Choroid plexus epithelial cell (primary cell): Measurements from ENCODE around the gene IRF3.

Source experiments
- DNase-seq: peaks from one replicate; pipeline ENCODE4 v3.0.0-alpha.2; 2010; ENCODE audit warnings: low read depth
- H3K4me3 ChIP-seq: 2 replicates; pipeline ENCODE4 v1.5.1; 2011; ENCODE audit warnings: low read depth, mild to moderate bottlenecking, control low read depth, low read length, moderate library complexity
- TF ChIP-seq, protein P1 (sequence below): conservative IDR thresholded peaks from 2 replicates; pipeline ENCODE4 v1.5.1; 2011; ENCODE audit warnings: low read depth, mild to moderate bottlenecking, control low read depth, inconsistent platforms, low read length, moderate library complexity

IRF3 gene

DNA sequence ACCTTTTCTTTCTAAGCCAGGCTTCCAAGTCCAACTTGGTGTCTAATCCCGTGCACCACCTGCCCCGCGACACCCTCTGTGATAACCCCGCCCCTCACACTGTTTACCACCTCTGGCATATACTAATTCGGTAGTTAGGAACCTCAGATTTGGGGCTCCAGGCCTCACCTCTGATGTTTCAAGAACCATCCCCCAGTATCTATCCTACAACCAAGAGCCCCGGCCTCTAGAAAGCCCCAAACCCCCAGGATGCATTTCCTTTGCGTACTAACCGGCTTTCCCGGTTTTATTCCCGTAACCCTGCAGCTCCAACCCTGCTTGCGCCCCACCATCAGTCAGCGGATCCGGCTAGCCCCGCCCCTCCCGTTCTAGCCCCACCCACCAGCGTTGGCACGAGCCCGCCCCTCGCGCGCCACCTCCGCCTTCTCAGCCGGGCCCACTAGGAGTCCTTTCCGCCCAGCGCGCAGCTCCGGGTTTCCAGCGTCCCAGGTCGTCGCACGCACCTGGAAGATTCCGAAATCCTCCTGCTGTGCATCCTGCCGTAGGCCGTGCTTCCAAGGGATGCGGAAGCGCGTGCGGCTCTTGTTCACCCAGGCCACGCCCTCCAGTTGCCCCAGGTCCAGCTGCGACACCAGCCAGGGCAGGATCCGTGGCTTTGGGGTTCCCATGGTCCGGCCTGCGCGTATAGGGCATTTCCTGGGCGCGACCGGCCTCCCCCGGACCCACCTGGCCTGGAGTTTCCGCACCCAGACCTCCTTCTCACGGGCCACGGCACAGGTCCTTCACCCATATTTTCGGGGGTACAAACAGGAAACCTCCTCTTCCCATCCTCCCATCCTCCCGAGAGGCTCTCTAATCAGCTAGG is 1.3 kb downstream of the IRF3 start:
- TF ChIP-seq, protein P1, sequence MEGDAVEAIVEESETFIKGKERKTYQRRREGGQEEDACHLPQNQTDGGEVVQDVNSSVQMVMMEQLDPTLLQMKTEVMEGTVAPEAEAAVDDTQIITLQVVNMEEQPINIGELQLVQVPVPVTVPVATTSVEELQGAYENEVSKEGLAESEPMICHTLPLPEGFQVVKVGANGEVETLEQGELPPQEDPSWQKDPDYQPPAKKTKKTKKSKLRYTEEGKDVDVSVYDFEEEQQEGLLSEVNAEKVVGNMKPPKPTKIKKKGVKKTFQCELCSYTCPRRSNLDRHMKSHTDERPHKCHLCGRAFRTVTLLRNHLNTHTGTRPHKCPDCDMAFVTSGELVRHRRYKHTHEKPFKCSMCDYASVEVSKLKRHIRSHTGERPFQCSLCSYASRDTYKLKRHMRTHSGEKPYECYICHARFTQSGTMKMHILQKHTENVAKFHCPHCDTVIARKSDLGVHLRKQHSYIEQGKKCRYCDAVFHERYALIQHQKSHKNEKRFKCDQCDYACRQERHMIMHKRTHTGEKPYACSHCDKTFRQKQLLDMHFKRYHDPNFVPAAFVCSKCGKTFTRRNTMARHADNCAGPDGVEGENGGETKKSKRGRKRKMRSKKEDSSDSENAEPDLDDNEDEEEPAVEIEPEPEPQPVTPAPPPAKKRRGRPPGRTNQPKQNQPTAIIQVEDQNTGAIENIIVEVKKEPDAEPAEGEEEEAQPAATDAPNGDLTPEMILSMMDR, result peak; percentile 16
- peak overlapping the region; percentile 86 for H3K4me3 ChIP-seq
- peak; percentile 80 for DNase-seq

DNA sequence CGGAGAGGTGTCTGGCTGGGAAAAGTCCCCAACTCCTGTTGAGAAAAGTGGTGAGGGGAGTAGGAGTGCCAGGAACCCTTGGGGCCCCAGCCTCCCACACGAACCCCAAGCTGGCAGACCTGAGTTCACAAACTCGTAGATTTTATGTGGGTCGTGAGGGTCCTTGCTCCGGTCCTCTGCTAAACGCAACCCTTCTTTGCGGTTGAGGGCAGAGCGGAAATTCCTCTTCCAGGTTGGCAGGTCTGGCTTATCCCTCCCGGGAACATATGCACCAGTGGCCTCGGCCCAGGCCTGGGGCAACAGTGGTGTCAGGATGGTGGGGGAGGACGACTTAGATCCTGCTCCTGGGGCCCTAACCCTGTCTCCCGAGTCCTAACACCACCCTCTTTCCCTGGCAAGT is 2.4 kb downstream of the IRF3 start:
- no peak for DNase-seq
- H3K4me3 ChIP-seq, result no peak overlapping the region
- TF ChIP-seq, protein P1, result no peak

DNA sequence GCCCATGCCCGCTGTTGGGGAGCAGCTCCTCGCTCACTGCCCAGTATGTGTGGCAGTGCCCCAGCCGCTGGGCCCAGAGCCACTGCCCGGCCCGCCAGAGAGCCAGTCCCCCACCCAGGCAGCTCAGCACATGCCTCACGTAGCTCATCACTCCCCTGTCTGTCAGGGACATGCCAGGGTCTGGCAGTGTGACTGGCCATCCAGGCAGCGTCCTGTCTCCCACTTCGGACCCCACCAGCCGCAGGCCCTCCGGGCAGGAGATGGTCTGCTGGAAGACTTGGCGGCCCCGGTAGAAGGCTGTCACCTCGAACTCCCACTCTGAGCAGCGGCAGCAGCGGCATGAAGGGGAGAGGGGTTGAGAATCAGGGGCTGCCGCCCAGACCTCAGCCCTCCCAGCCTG is 3.6 kb downstream of the IRF3 start:
- no peak for DNase-seq
- no peak overlapping the region for H3K4me3 ChIP-seq
- TF ChIP-seq, protein P1, result no peak

DNA sequence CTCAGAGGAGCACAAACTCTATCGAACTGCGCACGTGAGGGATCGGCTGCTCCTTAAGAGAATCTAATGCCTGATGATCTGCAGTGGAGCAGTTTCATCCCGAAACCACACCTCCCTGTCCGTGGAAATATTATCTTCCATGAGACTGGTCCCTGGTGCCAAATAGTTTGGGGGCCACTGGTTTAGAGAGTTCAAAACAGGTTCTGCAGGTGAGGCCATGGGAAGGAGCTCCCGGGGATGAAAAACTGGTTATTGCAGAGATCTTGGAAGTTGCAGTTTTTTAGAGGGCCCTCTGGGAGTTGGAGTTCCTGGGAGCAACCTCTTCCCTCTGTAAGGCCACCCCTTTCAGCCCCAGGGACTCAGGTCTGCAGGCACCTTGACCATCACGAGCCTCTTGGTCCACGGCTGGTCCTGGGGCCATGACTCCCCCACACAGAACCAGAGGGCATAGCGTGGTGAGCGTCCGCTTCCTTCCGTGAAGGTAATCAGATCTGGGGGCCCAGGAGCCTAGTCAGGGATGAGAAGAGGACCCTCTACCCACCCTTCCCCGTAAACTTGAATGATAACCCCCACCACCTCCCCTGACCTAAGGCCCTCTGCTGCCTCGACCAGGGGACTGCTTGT is 5.2 kb downstream of the IRF3 start:
- TF ChIP-seq, protein P1, result no peak
- H3K4me3 ChIP-seq, result no peak overlapping the region
- no peak for DNase-seq

DNA sequence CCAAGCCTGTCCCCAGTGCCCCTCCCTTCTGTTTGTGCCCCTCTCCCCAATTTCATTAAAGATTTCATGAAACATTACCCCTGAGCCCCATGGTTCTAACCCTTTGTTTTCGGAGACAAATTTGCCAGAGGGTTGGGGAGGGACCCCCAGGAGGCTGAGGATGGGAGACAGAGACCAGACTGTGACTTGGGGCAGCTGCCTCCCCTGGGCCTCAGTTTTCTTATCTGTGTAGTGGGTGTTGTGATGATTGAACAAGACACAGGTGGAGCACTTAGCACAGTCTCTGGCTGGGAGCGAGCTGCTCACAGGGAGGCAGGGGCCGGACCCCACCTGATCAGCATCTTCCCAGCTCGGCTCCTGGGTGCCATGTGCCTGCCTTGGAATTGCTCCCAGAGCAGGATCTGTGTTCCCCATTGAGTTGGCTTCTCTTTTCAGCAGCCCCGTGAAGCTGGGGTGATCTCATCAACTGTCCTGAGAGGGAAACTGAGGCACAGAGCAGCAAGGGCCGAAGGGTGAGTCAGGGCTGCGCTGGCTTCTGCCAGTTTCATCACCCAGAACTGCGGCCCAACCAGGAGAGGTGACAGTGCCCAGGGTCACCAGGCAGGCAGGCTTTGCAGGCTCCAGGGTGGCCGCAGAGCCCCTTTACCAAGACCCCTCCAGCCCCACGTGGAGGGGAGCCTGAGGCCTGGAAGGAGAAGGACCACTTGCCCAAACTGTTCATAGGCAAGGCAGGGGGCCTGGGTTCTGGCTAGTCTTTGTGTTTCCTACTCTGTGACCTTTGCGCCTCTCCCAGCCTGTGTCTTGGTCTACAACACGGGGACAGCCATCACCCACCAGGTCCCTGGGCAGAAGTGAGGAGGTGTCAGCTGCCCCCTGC is 6.9 kb downstream of the IRF3 start:
- no peak overlapping the region for H3K4me3 ChIP-seq
- TF ChIP-seq, protein P1, result no peak
- DNase-seq, result no peak

DNA sequence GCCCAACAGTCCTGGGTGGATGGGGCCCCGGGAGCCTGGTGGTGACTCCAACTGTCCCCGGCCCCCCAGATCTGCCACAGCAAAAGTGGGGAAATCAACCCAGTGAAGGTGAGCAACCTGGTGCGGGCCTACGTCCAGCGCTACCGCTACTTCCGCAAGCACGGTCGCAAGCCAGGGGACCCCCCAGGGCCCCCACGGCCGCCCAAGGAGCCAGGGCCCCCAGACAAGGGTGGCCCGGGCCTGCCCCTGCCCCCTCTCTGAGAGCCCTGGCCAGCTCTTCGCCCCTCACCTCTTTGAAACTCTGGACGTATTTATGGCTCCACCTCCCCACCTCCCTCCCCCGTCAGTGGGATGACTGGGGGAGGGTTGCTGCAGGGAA is 7.5 kb downstream of the IRF3 start:
- DNase-seq, result no peak
- no peak overlapping the region for H3K4me3 ChIP-seq
- TF ChIP-seq, protein P1, result no peak
